ENCODE results near the gene CILP2.

CILP2 gene

DNA sequence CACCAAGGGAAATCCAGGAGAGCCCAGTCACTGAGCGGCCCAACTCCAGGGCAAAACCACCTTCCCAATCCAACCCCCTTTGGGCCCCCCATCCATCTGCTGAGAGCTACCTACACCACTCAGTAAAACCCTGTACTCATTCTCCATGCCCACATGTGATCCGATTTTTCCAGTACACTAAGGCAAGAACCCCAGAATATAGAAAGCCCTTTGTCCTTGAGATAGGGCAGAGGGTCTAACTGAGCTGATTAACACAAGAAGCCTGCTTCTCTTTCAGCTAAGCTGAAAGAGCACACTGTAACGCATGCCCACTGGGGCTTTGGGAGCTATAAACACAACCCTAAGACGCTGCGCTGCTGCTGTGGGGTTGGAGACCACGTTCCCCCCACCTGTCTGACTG is 44.4 kb downstream of the CILP2 start:
- no peaks in the 10 kb centered on the region for H3K36me3 ChIP-seq

DNA sequence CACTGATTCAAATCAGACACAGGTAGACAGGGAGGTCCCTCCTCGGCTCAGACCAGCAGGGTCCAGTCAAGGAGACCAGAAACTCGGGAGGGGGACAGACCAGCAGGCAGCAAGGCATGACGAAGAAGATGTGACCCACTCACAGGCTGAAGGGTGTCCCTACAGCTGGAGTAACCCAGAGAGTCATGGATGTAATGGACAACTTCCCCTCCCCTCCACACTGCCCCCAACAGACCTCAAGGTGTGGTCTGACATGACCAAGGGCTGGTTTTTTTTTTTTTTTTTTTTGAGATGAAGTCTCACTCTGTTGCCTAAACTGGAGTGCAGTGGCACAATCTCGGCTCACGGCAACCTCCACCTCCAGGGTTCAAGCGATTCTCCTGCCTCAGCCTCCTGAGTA is 46.3 kb downstream of the CILP2 start:
- TF ChIP-seq, protein P1, sequence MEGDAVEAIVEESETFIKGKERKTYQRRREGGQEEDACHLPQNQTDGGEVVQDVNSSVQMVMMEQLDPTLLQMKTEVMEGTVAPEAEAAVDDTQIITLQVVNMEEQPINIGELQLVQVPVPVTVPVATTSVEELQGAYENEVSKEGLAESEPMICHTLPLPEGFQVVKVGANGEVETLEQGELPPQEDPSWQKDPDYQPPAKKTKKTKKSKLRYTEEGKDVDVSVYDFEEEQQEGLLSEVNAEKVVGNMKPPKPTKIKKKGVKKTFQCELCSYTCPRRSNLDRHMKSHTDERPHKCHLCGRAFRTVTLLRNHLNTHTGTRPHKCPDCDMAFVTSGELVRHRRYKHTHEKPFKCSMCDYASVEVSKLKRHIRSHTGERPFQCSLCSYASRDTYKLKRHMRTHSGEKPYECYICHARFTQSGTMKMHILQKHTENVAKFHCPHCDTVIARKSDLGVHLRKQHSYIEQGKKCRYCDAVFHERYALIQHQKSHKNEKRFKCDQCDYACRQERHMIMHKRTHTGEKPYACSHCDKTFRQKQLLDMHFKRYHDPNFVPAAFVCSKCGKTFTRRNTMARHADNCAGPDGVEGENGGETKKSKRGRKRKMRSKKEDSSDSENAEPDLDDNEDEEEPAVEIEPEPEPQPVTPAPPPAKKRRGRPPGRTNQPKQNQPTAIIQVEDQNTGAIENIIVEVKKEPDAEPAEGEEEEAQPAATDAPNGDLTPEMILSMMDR (IDR thresholded peaks at IDR 0.05; ENCODE audit: low read depth, low read length) = no peak
- H3K27ac ChIP-seq = no peak overlapping the region
- no peak for DNase-seq
- H3K4me3 ChIP-seq (ENCODE audit: low read depth, low read length) = no peak overlapping the region
- H3K9me3 ChIP-seq (ENCODE audit: severe bottlenecking) = no peaks in the 10 kb centered on the region
- no peaks in the 10 kb centered on the region for H3K27me3 ChIP-seq (ENCODE audit: insufficient read depth, low read depth, severe bottlenecking)
- no peaks in the 10 kb centered on the region for H3K36me3 ChIP-seq

More for the DNA sequence above, 44.4 kb downstream of the CILP2 start:
- H3K4me3 ChIP-seq (ENCODE audit: low read depth, low read length) = no peak overlapping the region
- peak overlapping the region; percentile 57 for H3K27ac ChIP-seq
- H3K9me3 ChIP-seq (ENCODE audit: severe bottlenecking) = no peaks in the 10 kb centered on the region
- TF ChIP-seq, protein P1 (IDR thresholded peaks at IDR 0.05; ENCODE audit: low read depth, low read length) = no peak
- H3K27me3 ChIP-seq (ENCODE audit: insufficient read depth, low read depth, severe bottlenecking) = no peaks in the 10 kb centered on the region
- peak; percentile 31 for DNase-seq

DNA sequence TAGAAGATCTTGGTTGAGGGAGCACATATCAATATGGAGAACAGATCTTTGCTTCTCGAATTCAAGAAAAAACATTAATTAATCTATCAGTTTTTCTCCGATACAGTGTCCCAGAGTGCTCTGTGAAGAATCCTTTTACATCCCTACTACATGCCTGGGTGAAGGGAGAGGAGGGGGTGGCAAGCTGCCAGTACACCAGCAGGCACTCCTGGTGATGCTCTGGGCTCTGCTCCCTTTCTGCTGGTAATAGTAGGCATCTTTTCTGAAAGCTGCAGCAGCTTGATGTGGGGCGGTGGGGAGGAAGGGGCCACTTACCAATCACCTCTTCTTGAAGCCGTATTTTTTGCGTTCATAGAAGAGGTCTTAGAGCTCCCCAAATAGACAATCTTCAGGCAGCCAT is 49.7 kb downstream of the CILP2 start:
- H3K27me3 ChIP-seq (ENCODE audit: insufficient read depth, low read depth, severe bottlenecking) = no peaks in the 10 kb centered on the region
- TF ChIP-seq, protein P1 (IDR thresholded peaks at IDR 0.05; ENCODE audit: low read depth, low read length) = no peak
- H3K36me3 ChIP-seq = no peaks in the 10 kb centered on the region
- no peak for DNase-seq
- no peak overlapping the region for H3K27ac ChIP-seq
- no peak overlapping the region for H3K4me3 ChIP-seq (ENCODE audit: low read depth, low read length)
- no peaks in the 10 kb centered on the region for H3K9me3 ChIP-seq (ENCODE audit: severe bottlenecking)

DNA sequence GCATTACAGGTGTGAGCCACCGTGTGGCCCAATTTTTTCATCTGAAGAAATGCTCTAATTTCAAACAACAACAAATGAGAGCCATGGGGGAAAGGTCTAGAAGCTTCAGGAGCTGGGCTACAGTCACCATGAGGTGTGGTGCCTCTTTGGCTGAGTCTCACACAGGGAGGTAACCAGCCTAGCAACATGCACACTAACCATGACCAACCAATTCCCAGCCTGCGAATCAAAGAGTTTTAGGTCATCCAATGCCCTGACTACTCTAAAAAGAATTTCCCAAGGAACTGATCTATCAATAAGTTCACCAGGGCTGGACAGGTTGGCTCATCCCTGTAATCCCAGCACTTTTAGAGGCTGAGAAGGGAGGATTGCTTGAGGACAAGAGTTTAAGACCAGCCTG is 50.5 kb downstream of the CILP2 start:
- DNase-seq = no peak
- no peaks in the 10 kb centered on the region for H3K9me3 ChIP-seq (ENCODE audit: severe bottlenecking)
- H3K4me3 ChIP-seq (ENCODE audit: low read depth, low read length) = no peak overlapping the region
- H3K27me3 ChIP-seq (ENCODE audit: insufficient read depth, low read depth, severe bottlenecking) = no peaks in the 10 kb centered on the region
- H3K27ac ChIP-seq = no peak overlapping the region
- TF ChIP-seq, protein P1 (IDR thresholded peaks at IDR 0.05; ENCODE audit: low read depth, low read length) = no peak
- no peaks in the 10 kb centered on the region; the same call in 1 of the 2 replicates for H3K36me3 ChIP-seq

DNA sequence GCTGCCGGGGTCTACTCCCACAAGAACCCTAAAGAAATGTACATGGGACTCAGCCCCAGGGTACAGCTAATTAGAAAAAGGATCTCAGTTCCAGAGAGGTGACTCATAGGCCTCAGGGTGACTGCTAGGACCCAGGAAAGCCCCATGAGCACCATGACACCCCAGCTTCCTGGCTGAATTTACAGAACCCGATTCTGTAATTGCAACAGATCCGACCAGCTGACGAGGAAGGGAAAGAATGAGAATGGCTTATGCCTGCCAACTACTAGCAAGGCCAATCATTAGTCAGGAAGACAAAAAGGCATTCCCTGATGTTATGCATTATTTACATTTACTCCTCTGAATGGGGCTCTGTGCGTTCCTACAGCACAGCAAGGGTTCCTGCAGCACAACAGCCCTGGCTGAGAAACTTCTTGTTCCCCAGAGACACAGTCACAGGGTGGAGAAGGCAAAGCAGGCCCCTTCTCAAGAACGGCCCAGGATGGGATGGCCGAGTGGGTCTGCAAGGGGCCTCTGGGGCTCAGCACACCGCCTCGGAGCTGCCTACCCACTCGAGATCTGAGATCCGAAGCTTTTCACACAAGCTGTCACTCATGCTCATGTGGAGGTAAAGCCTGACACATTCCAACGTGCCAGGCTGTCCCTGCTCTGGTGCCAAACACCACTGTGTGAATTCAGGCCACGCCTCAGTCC is 53.2 kb downstream of the CILP2 start:
- Histone ChIP-seq H3K9me3 (ENCODE audit: severe bottlenecking) (no peaks in the 10 kb centered on the region), H3K4me3 (ENCODE audit: low read depth, low read length) (no peak overlapping the region), H3K27ac (no peak overlapping the region), H3K36me3 (peaks cover 2% of the 10 kb centered on the region; the same call in 1 of the 2 replicates), H3K27me3 (ENCODE audit: insufficient read depth, low read depth, severe bottlenecking) (no peaks in the 10 kb centered on the region)
- TF ChIP-seq, protein P1 (IDR thresholded peaks at IDR 0.05; ENCODE audit: low read depth, low read length) = no peak
- DNase-seq = no peak

DNA sequence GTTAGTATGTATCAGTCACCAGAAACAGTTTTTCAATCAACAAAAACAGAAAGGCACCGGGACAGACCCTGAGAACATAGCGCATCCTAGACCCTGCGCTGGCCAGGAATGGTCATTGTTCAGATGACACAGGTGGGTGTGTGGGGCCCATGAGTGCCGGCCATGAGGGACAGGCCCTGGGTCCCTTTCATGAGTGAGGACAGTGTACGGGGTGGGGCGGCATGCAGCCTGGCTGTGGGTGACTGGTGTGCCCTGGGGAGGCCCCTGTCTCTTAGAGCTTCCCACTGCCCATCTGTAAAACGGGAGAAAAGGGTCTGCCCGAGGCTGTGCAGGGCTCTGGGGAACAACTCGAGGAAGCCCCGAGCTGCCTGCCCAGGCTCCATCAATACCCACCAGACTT is 54.6 kb downstream of the CILP2 start:
- Histone ChIP-seq H3K4me3 (ENCODE audit: low read depth, low read length) (no peak overlapping the region), H3K36me3 (peaks cover 5% of the 10 kb centered on the region; the same call in 1 of the 2 replicates), H3K27me3 (ENCODE audit: insufficient read depth, low read depth, severe bottlenecking) (no peaks in the 10 kb centered on the region), H3K27ac (no peak overlapping the region), H3K9me3 (ENCODE audit: severe bottlenecking) (no peaks in the 10 kb centered on the region)
- no peak for DNase-seq
- TF ChIP-seq, protein P1 (IDR thresholded peaks at IDR 0.05; ENCODE audit: low read depth, low read length) = no peak

All from WERI-Rb-1 (cell line).